Measurements from ENCODE around the gene ASTN1.
A peak's percentile ranks its signal among the peaks of the same experiment; 100 is the strongest.

Gene ASTN1

GRCh38 chr1:176919386-176920378, 244.8 kb downstream of the ASTN1 start:
- no peak for DNase-seq

- no peak for DNase-seq
These were observed 258.9 kb downstream of the ASTN1 start for GRCh38 chr1:176905648-176906047.

- DNase-seq = no peak
These were observed 260.3 kb downstream of the ASTN1 start for GRCh38 chr1:176904057-176904751.

DNA sequence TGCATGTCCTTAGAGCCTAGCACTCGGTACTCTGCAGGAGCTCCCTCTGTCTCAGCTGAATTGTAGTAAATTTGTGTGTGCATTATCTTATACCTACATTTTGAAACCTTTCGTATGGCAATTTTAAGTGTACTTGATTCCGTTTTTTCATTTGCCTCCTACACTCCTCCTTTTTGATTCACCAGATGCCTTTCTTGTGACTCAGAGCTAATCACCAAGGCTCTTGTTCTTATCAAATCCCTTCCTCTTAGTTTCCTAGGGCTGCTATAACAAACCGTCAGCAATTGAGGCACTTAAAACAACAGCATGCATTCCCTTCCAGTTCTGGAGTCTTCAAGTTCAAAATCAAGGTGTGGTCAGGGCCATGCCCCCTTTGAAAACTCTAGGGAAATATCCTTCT, 261.0 kb downstream of the ASTN1 start:
- DNase-seq = no peak

GRCh38 chr1:176899321-176899720, 265.2 kb downstream of the ASTN1 start:
- no peak for DNase-seq

DNA sequence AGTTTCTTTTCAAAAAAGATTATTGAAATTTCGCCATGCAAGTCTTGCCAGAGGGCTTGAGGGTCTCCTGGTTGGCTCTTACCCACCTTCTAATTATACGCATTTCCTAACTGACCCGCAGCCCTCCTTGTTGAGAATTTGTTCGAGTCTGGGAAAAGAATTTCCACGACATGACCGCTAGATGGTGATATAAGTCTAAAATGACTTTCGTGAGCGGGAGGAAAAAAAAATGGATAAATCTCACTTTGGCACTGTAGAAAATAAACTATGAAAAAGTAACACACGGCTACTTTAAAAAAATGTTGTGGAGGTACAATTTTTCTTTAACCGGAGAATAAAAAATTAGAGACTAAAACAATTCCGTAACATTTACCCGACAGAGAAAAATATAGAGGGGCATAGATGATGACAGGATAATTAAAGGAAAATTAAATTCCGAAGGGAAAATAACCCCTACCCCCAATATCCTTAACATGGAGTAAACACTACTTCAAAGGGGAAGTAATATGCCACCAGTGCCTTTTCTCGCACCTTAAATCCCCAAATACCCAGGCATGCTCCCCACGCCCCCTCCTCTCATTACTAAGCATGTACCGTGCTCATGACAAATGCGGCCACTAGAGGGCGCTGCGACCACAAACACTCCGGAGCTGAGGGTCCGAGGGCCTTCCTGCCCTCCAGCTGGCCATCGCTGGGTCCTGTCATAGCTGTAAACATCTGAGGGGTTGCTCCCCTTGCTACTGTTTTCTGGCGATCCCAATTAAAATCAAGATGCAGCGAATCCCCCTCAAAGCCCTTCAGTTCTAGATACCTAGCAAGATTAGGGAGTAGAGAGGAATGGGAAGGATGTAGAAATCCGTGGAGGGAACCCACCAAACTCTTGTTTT, 266.9 kb downstream of the ASTN1 start:
- DNase-seq = no peak

DNA sequence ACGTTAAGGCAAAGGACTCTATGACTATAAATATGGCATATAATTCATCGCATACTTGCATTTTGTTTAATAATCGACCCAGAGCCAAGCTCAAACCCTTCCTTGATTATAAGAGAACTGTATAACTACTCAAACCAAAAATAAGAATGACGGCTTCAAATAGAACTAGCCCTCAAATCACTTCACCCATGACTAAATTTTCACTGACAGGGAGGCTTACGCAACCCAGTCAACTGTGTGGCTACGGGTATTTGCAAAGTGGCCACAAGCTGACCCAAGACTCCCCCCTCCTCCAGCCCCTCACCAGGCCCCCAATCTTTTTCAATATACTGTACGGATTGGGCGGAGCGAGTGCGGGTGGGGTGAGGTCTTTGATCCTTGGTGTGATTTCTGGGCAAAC, 268.3 kb downstream of the ASTN1 start:
- no peak for DNase-seq

DNA sequence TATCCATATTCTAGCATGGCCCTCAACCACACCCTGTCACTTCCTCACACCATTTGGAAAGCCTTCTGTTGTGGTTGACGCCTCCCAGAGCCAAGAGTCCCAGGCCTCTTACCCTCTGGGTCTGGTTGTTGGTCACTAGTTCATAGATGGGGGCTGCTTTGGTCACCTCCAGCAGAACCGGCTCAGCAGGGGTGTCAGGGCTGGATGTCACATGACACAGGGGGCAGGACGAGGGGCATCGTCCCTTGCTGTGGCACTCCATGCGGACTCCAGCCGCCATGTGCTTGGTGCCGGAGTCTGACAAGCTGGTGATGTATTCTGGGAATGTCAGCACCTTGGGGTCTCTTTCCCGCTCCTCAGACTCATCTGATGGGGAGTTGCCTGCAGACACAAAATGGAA, 270.1 kb downstream of the ASTN1 start:
- DNase-seq = no peak

DNA sequence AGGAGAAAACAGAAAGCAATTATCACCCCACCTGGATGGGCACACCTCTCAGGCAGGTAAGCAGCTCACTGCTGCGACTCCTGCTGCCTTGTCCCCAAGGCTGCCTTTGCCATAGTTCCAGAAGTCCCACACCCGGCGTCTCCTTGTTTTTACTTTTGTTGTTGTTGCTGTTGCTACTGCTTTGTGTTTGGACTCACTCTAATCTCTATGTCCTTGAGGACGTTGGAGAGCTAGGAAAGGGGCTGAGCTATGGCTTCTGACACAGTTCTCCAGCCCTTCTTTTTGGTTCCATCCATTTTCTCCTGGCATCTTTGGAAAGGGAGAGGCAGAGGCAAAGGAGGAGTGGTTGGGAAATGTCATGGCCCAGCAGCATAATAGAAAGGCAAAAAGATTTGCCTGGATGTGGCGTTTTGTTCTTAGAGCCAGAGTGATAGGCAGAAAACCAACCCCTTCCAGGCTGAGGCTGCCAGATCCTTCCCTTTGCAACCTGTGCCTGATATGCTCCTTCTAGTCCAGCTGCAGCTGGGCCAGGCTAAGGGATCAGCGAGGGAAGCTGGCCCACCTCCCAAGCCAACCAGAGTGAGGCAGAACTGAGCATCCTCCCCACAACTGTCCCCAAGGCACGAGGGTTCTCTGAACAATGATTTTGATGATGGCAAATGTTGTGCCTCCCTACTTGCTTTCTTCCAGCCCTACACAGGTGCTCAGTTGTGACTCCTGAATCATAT, 270.7 kb downstream of the ASTN1 start:
- DNase-seq = no peak

DNA sequence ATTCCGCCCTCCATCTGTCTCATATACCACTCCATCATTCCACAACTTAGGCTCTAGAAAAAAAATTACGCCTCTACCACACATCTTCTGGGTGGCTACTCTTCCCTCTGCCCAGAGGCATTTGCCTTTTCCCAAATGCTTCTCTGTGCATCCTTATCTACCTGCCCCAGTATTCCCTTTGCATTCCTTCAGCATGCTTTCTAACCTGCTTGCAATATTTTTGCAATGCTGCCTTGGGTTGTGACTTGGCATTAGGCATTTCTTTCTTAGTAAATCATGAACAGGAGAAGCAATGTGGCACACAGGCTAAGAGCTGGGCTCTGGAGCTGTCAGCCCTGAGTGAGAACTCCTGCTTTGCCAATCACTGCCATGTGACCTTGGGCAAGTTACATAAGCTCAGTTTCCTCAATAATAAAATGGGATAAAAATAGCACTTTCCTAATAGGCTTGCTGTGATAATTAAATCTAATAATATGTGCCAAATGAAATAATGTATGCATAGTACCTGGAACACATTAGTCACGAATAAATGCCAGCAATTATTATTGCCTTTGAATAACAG, 276.0 kb downstream of the ASTN1 start:
- no peak for DNase-seq

DNA sequence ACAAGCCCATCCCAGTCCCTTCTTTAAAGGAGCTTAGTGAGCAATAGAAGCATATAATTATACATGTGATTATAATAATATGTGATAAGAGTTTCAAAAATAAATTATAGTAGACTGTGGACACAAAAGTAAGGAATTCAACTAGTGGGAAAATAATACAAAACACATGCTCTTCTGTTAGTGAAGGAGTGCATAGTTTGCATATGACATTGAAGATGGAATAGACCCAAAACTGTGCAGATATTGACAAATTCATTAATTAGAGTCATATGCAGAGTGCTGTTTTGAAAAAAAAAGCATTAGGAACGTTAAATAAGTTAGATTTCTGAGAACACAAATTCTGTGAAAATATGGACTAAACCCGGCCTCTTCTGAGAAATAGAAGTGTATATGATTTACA, 278.8 kb downstream of the ASTN1 start:
- no peak for DNase-seq

GRCh38 chr1:176885341-176885740, 279.2 kb downstream of the ASTN1 start:
- no peak for DNase-seq

DNA sequence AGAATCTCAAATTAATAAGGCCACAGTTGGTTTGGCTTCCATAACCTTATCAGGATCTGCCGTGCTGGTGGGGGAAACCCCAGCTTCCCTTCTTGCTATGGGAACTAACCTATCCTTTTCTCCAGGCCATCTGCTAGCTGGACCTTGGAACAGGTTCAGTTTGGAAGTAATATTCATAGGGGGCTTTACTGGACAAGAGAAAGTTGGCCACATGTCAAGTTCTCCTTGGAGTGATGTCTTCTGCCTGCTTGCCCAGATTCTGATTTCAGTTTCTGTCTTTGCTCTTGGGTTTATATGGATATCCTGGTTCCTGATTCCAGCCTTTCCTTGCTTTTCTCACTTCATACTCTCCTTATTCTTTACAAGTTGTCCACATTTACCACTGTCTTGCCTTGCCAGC, 279.6 kb downstream of the ASTN1 start:
- no peak for DNase-seq

DNA sequence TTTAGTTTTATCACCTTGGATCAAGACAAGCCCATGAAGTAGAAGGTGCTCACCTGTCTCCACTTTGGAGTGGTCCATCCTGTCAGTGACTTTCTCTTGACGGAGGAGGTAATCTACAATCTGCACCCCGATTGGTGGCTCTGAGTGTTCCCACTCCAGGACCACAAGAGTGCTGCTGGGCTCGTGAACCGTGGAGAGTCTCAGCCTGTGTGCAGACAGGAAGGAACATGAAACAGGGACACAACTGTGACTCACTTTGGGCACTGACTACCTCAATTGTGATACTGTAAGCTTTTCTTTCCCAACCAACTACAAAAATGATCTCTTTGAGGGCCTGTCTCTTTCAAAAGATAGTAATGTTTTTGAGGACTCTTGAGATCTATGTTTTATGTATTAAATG, 280.2 kb downstream of the ASTN1 start:
- no peak for DNase-seq

DNA sequence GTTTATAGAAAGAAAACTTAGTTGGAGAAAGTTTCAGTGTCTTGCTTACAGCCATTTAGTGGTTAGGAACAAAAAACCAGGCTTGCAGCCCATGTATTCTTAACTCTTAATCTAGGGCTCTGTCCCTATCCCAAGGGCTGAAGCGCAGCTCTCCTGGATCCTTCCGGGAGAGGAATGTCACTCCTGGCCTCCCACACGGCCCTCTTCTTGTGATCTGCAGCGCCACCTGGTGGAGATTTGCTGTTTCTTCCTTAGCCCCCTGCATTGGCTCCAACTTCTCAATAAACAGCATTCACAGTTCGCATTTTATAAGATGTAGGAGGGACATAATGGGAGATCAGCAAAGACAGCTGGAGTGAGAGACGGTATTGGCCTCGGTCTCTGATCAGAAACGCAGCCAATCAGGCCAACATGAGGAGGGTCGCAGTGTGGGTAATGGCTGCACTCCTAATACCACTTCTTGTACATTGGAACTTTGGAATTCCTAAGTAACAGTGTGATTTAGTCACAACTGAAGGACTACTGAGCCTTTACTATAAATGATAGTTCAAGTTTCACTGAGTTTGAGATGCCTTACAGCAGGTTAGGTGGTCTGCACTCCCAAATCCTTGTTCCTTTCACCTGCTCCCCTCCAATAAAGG, 283.4 kb downstream of the ASTN1 start:
- peak; percentile 6 for DNase-seq

DNA sequence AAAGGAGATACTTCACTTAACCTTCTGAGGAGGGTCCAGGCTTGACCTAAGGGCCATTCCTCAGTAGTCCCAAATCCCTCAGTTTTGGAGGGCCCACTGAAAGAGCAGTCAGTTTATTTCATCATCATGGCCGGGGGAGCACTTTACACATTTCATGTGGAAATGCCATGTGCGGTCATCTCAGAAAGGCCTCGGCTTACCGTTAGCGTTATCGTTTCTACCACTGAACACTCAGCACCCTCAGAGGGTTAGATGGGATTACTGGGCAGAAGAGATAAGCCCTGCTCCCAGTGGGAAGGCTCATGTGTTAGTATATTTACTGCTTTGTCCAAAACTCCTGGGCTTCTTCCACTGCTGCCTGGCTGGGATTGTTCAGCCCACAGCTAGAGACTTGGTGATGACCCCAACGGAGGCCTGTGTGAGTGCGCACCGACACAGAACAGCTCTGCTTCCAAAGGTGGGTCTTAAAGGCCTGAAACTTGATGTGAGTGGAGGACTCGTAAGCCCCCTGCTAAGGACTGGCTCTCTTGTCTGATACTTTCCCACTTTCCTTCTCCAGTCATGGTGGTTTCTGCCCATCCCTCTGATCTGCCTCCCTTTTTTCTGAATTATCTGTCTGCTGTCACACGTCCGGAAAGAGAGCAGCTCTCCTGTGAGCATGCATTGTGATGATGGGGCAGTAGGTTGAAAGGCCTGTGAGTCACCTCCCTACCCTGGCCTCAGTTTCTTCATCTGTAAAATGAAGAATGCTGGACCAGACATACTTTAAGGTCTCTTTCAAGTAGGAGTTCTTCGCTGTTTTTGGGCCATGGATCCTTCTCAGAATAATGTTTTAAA, 284.5 kb downstream of the ASTN1 start:
- no peak for DNase-seq

DNA sequence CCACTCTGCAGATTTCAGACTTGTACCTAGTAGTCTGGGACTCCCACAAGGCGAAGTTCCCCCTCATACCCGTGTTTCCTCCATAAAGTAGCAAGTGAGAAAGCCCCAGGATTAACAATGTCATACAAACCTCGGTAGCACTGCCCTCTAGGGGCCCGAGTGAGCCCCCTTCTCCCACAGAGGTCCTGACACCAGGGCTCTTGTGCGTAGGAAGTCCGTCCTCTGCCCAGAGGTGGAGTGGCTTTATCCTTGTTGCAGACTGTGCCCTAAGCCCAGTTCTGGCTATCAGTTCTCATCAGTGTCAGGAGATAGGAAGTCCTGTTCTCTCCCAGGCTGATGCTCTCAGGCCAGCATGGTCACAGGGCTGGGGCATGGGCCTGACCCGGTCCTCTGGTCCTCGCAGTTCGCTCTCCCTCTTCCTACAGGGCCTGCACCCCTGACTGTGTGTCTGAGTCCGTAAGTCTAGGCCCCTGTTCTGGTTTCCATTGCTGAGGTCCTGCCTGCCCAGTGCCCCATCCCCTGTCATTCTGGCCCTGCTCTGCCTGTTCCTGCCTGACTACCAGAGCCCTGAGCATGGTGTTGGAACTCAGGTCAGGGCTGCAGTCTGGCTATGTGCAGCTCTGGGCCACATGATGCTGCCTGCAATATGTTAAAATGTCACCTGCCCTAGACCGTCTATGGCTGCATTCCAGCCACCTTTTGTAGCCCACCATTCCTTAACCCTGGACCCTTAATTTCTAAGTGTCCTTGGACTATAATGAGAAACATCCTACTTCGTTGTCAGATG, 285.6 kb downstream of the ASTN1 start:
- DNase-seq = no peak

DNA sequence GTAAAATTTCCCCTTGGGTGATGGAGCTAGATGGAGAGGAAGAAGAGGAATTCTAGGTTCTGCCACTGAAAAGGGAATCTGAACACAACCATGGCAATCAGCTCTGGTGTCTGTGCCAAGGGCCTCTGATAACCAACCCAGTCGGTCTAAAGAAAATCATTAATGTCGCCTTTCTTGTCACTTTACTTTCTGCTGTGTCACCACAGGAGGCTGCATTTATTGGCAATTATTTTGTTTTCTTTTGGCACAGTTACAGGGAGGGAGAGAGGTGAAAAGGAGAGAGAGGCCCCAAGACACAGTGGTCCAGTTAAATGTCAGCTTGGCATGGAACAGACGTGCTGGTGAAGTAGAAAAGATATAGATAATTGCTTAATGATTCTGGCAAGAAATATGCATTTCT, 287.0 kb downstream of the ASTN1 start:
- DNase-seq = no peak

DNA sequence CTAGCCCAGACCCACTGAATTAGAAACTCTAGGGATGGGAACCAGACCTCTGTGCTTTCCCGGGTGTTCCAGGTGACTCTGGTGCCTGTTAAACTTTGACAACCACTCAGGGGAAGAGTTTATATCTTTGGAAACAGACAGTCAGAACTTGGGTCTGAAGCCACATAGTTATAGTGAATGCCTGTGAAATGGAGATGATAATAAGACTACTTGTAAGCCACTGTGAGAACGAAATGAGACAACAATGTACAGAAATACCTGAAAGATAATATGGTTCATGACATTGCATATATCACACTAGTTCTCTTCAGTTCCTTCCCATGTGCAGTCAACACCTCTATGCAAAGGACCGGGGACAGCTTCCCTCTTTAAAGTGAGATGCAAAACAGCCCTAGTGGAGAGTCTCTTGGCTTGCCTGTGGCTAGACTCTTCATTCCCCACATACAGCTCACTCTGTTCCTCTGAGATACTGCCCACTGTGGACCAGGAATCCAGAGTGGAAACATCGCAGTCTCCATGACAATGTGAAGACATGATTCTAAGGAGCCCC, 287.5 kb downstream of the ASTN1 start:
- DNase-seq = no peak
